H1 (cell line): Measurements from ENCODE around the gene SPRING1. TPM values are rescaled to one million over a fixed set of nuclear protein-coding genes. Genes with fewer than 3 reads are reported as not detected.

Experiments used
- CTCF ChIA-PET: fragments of 300-600 bp; sonication (Branson Sonifier 250); formaldehyde crosslinking; loops from one replicate; lab custom pipeline; 2021; ENCODE audit not compliant: partially characterized antibody; lab: Charles Lee
- POLR2A ChIA-PET: fragments of 300-600 bp; sonication (Branson Sonifier 250); formaldehyde crosslinking; loops from one replicate; lab custom pipeline; 2021; ENCODE audit warnings: inconsistent platforms; ENCODE audit not compliant: partially characterized antibody; lab: Charles Lee
- DNase-seq, 2 experiments: peaks; one replicate each; pipeline versions ENCODE4 v3.0.0 to v3.0.0-alpha.2; 2010 to 2022; ENCODE audit warnings: low spot score in 2 of 2, low read depth in 1 of 2, mixed read lengths in 1 of 2
- FAIRE-seq: peaks from 2 replicates; lab custom pipeline; 2011; peaks lifted over from hg19 to GRCh38; lab: Jason Lieb, UNC
- H2AFZ ChIP-seq: 2 replicates; pipeline ENCODE4 v1.8.1; 2012; ENCODE audit warnings: low read length, inconsistent platforms
- H2AK5ac ChIP-seq: 2 replicates; pipeline ENCODE4 v1.6.1; 2013; ENCODE audit warnings: low read depth, low read length
- H2BK120ac ChIP-seq: replicated peaks from 2 replicates; pipeline ENCODE3; 2013; ENCODE audit warnings: low read depth, low read length, inconsistent platforms
- H2BK12ac ChIP-seq: 2 replicates; pipeline ENCODE4 v1.6.1; 2013; ENCODE audit warnings: low read depth, low read length
- H2BK15ac ChIP-seq: 2 replicates; pipeline ENCODE4 v1.6.1; 2013; ENCODE audit warnings: low read length
- H2BK20ac ChIP-seq: 2 replicates; pipeline ENCODE4 v1.6.1; 2013; ENCODE audit warnings: low read length
- H2BK5ac ChIP-seq: 2 replicates; pipeline ENCODE4 v1.6.1; 2013; ENCODE audit warnings: low read depth, low read length
- H3K14ac ChIP-seq: 2 replicates; pipeline ENCODE4 v1.6.1; 2013; ENCODE audit warnings: inconsistent platforms; ENCODE audit not compliant: insufficient read length
- H3K18ac ChIP-seq: 2 replicates; pipeline ENCODE4 v1.6.1; 2013; ENCODE audit warnings: low read length; ENCODE audit errors: extremely low read depth
- H3K23ac ChIP-seq: 2 replicates; pipeline ENCODE4 v1.6.1; 2013; ENCODE audit warnings: inconsistent platforms; ENCODE audit not compliant: insufficient read length
- H3K23me2 ChIP-seq: 2 replicates; pipeline ENCODE4 v1.6.1; 2013; ENCODE audit warnings: low read depth, low read length
- H3K27ac ChIP-seq: 2 replicates; pipeline ENCODE4 v1.6.1; 2011; ENCODE audit warnings: low read depth, low read length, inconsistent platforms
- H3K27me3 ChIP-seq, 4 experiments: replicated peaks in 1 of 4; 1 replicate in 1 of 4; 2 replicates in 3 of 4; pipeline versions ENCODE4 v1.6.1 to v1.8.1; 2011 to 2013; ENCODE audit warnings: low read length in 3 of 4, mild to moderate bottlenecking in 3 of 4, inconsistent platforms in 2 of 4, mixed read lengths in 2 of 4, moderate library complexity in 1 of 4; ENCODE audit not compliant: control insufficient read depth in 3 of 4, insufficient read depth in 3 of 4; ENCODE audit errors: extremely low read depth in 1 of 4
- H3K36me3 ChIP-seq, 4 experiments: 2 replicates each; pipeline versions ENCODE4 v1.6.1 to v1.8.1; 2011 to 2013; ENCODE audit warnings: mild to moderate bottlenecking in 4 of 4, low read length in 3 of 4, moderate library complexity in 2 of 4, control low read depth in 1 of 4, inconsistent platforms in 1 of 4; ENCODE audit not compliant: insufficient read depth in 4 of 4, control insufficient read depth in 2 of 4
- H3K4ac ChIP-seq: replicated peaks from 2 replicates; pipeline ENCODE3; 2013; ENCODE audit warnings: low read length, low read depth, mixed read lengths, inconsistent platforms; ENCODE audit not compliant: insufficient read length
- H3K4me1 ChIP-seq, 4 experiments: replicated peaks in 1 of 4; 1 replicate in 1 of 4; 2 replicates in 3 of 4; pipeline versions ENCODE4 v1.6.1 to v1.8.1; 2011 to 2013; ENCODE audit warnings: low read length in 3 of 4, inconsistent platforms in 2 of 4, mixed read lengths in 1 of 4; ENCODE audit not compliant: insufficient read depth in 4 of 4, control insufficient read depth in 3 of 4
- H3K4me2 ChIP-seq, 2 experiments: 2 replicates each; pipeline versions ENCODE4 v1.6.1 to v1.8.1; 2011 to 2013; ENCODE audit warnings: low read depth in 2 of 2, low read length in 2 of 2, control low read depth in 1 of 2, inconsistent platforms in 1 of 2, mild to moderate bottlenecking in 1 of 2; ENCODE audit not compliant: insufficient read depth in 1 of 2
- H3K4me3 ChIP-seq, 4 experiments: fragments of 200-600, 300-600 bp in 1 of 4; sonication (generic), shearing (Covaris generic), sonication (Bioruptor Twin) in 1 of 4; 2 replicates each; pipeline versions ENCODE4 v1.5.1 to v1.8.1; 2011 to 2016; ENCODE audit warnings: low read length in 4 of 4, low read depth in 3 of 4, control low read depth in 2 of 4, inconsistent platforms in 2 of 4, mild to moderate bottlenecking in 2 of 4, mixed read lengths in 1 of 4, moderate library complexity in 1 of 4; ENCODE audit not compliant: insufficient read depth in 2 of 4; ENCODE audit errors: extremely low read depth in 1 of 4
- H3K56ac ChIP-seq: replicated peaks from 2 replicates; pipeline ENCODE3; 2013; ENCODE audit warnings: low read depth, mild to moderate bottlenecking, mixed read lengths, low read length, inconsistent platforms; ENCODE audit not compliant: insufficient read length
- H3K79me1 ChIP-seq: 2 replicates; pipeline ENCODE4 v1.6.1; 2013; ENCODE audit warnings: low read depth, low read length, control low read depth
- H3K79me2 ChIP-seq, 2 experiments: 2 replicates each; pipeline versions ENCODE4 v1.6.1 to v1.8.1; 2012 to 2013; ENCODE audit warnings: low read length in 2 of 2, mild to moderate bottlenecking in 2 of 2, inconsistent platforms in 1 of 2; ENCODE audit not compliant: insufficient read depth in 2 of 2, control insufficient read depth in 1 of 2
- H3K9ac ChIP-seq, 4 experiments: replicated peaks in 1 of 4; 1 replicate in 1 of 4; 2 replicates in 3 of 4; pipeline versions ENCODE4 v1.6.1 to v1.8.1; 2011 to 2013; ENCODE audit warnings: low read depth in 3 of 4, low read length in 3 of 4, control low read depth in 2 of 4, mild to moderate bottlenecking in 2 of 4, moderate library complexity in 2 of 4, inconsistent platforms in 1 of 4; ENCODE audit errors: extremely low read depth in 1 of 4
- H3K9me3 ChIP-seq, 2 experiments: 2 replicates each; pipeline versions ENCODE4 v1.6.1 to v1.8.1; 2012 to 2013; ENCODE audit warnings: mild to moderate bottlenecking in 2 of 2, moderate library complexity in 2 of 2, control low read depth in 1 of 2, inconsistent platforms in 1 of 2, low read depth in 1 of 2, low read length in 1 of 2, mixed read lengths in 1 of 2; ENCODE audit not compliant: insufficient read depth in 2 of 2
- H4K20me1 ChIP-seq, 2 experiments: replicated peaks in 1 of 2; 2 replicates each; pipeline versions ENCODE3 to v1.8.1; 2011 to 2013; ENCODE audit warnings: inconsistent platforms in 2 of 2, low read length in 2 of 2, mild to moderate bottlenecking in 1 of 2; ENCODE audit not compliant: insufficient read depth in 2 of 2, control insufficient read depth in 1 of 2
- H4K5ac ChIP-seq: 2 replicates; pipeline ENCODE4 v1.6.1; 2013; ENCODE audit warnings: low read length, low read depth, mixed read lengths, inconsistent platforms; ENCODE audit not compliant: insufficient read length
- H4K8ac ChIP-seq: 2 replicates; pipeline ENCODE4 v1.8.0; 2013; ENCODE audit warnings: mild to moderate bottlenecking, moderate library complexity, low read length, inconsistent platforms; ENCODE audit not compliant: insufficient read depth; ENCODE audit errors: extremely low read depth
- H4K91ac ChIP-seq: replicated peaks from 2 replicates; pipeline ENCODE3; 2013; ENCODE audit warnings: low read length, mixed read lengths, inconsistent platforms; ENCODE audit not compliant: insufficient read length
- CHD2 ChIP-seq: IDR thresholded peaks from 2 replicates; pipeline ENCODE4 v1.6.1; 2012; ENCODE audit warnings: low read length, improper control_type of control experiment
- JUN ChIP-seq: IDR thresholded peaks from 2 replicates; pipeline ENCODE4 v1.6.1; 2011; ENCODE audit warnings: low read depth, mild to moderate bottlenecking, improper control_type of control experiment, low read length
- SUZ12 ChIP-seq: fragments of 200-600 bp; sonication (generic); IDR thresholded peaks from 2 replicates; pipeline ENCODE4 v1.6.1; 2012; ENCODE audit warnings: mild to moderate bottlenecking, inconsistent platforms, low read length, moderate library complexity, mixed read lengths
- WGBS, 2 experiments: shearing (Covaris generic) in 1 of 2; methylation state at CpG; one replicate each; pipeline versions ENCODE4 v1.1.6 to v1.1.7; 2013 to 2015; ENCODE audit warnings: low lambda C conversion rate in 2 of 2, mixed read lengths in 2 of 2, inconsistent platforms in 1 of 2, low coverage in 1 of 2, missing lambda C conversion rate in 1 of 2; ENCODE audit not compliant: insufficient replicate concordance in 2 of 2, insufficient coverage in 1 of 2, insufficient read length in 1 of 2; ENCODE audit errors: extremely low coverage in 1 of 2, missing lambda C conversion rate in 1 of 2; 5-methylcytosine and 5-hydroxymethylcytosine counted together
- polyA plus RNA-seq, 7 experiments: library from polyadenylated mRNA; depleted of rRNA in 3 of 7; stranded (reverse) in 5 of 7; unstranded in 2 of 7; fragments of >200 nt in 5 of 7; fragments of 200-250 nt in 2 of 7; gene quantifications; 1 replicate in 5 of 7; 2 replicates in 1 of 7; 4 replicates in 1 of 7; pipeline versions ENCODE4 v1.2.1 to v1.2.3, GENCODE V29; 2011 to 2013; ENCODE audit warnings: missing spikeins in 2 of 7, mixed read lengths in 2 of 7
- total RNA-seq: library from RNA; stranded (reverse); fragmentation: NEBNext Ultra II Directional; extraction: Animal tissue kit (Norgen Biotek cat#: 25700); gene quantifications from 2 replicates; pipeline ENCODE4 v1.2.1, GENCODE V29; 2021

Gene SPRING1
- total and polyA plus RNA-seq, 2 of the 8 experiments (the other 6 are each of a cell fraction or from before 2014, with no cell fraction given): 14.3 to 46.5 TPM

- peaks cover 6 to 29% (median 17%) of the 10 kb centered on the region in 4 experiments; a peak in 7 of 8 replicates for H3K36me3 ChIP-seq
- no peak overlapping the region for H2AFZ ChIP-seq
- no peak overlapping the region for H3K4me2 ChIP-seq
- no peak overlapping the region for H3K56ac ChIP-seq
- ChIA-PET POLR2A (no interaction called here), CTCF (interaction anchor here (1.8 kb wide), 1 partner anchor 84 kb away, joined by 5 read pairs; no protein-coding TSS in a partner anchor)
- H3K27ac ChIP-seq: no peak overlapping the region
- H4K8ac ChIP-seq: no peak overlapping the region
- H4K91ac ChIP-seq: no peak overlapping the region
- FAIRE-seq: no peak
- no peaks in the 10 kb centered on the region for H3K79me1 ChIP-seq
- H3K79me2 ChIP-seq: no peaks in the 10 kb centered on the region
- H2BK12ac ChIP-seq: no peak overlapping the region
- H3K27me3 ChIP-seq: no peaks in the 10 kb centered on the region
- no peak overlapping the region for H3K23ac ChIP-seq
- no peak overlapping the region for H4K5ac ChIP-seq
- 86% methylated on average over 2 of the region's 2 CpGs; no CpG with 5 or more reads in 1 of the 2 experiments for WGBS, 2 experiments
- no peak overlapping the region for H3K18ac ChIP-seq
- H3K4me3 ChIP-seq: no peak overlapping the region
- no peak overlapping the region for H3K14ac ChIP-seq
- H3K4ac ChIP-seq: no peak overlapping the region
- no peaks in the 10 kb centered on the region for H3K9me3 ChIP-seq
- no peak overlapping the region for H2BK20ac ChIP-seq
- H3K9ac ChIP-seq: no peak overlapping the region
- DNase-seq: no peak
- H3K4me1 ChIP-seq: no peaks in the 10 kb centered on the region; a peak in 1 of 7 replicates
- no peaks in the 10 kb centered on the region for H4K20me1 ChIP-seq
- H2BK120ac ChIP-seq: no peak overlapping the region
- no peak overlapping the region for H2BK5ac ChIP-seq
- no peak overlapping the region for H2BK15ac ChIP-seq
- H3K23me2 ChIP-seq: no peaks in the 10 kb centered on the region
- no peak overlapping the region for H2AK5ac ChIP-seq
- TF ChIP-seq JUN: no peak
- no peak for TF ChIP-seq CHD2
- TF ChIP-seq SUZ12: no peak
Measured at GRCh38 chr12:116779597-116779996, 41.7 kb upstream of the SPRING1 start.
